Type B pancreatic cell (in vitro differentiated cells): ENCODE data around the gene ZCWPW1. TPM values are rescaled to one million over a fixed set of nuclear protein-coding genes. Genes with fewer than 3 reads are reported as not detected.

Source experiments
- DNase-seq: peaks from one replicate; pipeline ENCODE4 v3.0.0; 2021; ENCODE audit warnings: mixed read lengths; ENCODE audit not compliant: unreplicated experiment; ENCODE audit errors: extremely low spot score
- H3K27ac Mint-ChIP-seq: 2 replicates; pipeline ENCODE4 v1.8.0; 2021; ENCODE audit warnings: mild to moderate bottlenecking, mixed read lengths
- H3K27me3 Mint-ChIP-seq: 2 replicates; pipeline ENCODE4 v1.8.0; 2021; ENCODE audit warnings: mixed read lengths
- H3K36me3 Mint-ChIP-seq: 2 replicates; pipeline ENCODE4 v1.8.0; 2021; ENCODE audit warnings: mixed read lengths
- H3K4me1 Mint-ChIP-seq: one replicate; pipeline ENCODE4 v1.8.0; 2021; ENCODE audit warnings: mixed read lengths; ENCODE audit not compliant: unreplicated experiment
- H3K4me3 Mint-ChIP-seq: 2 replicates; pipeline ENCODE4 v1.8.0; 2021; ENCODE audit warnings: mild to moderate bottlenecking, mixed read lengths
- H3K9me3 Mint-ChIP-seq: 2 replicates; pipeline ENCODE4 v1.8.0; 2021; ENCODE audit warnings: mixed read lengths
- CTCF ChIP-seq: fragments of 200-600 bp; sonication (generic); conservative IDR thresholded peaks from 2 replicates; pipeline ENCODE4 v1.5.0; 2021; ENCODE audit warnings: antibody characterized with exemption, mild to moderate bottlenecking
- total RNA-seq: library from RNA; stranded (reverse); gene quantifications from 2 replicates; pipeline ENCODE4 v1.2.1, GENCODE V29; 2021; ENCODE audit warnings: low replicate concordance

Gene ZCWPW1
- total RNA-seq, 1 donor from 2014 or later = 2.7 TPM

GRCh38 chr7:100415448-100415847, 13.1 kb downstream of the ZCWPW1 start:
- no peak for DNase-seq
- Mint-ChIP-seq H3K4me1 (peaks cover 4% of the 10 kb centered on the region), H3K27ac (no peak overlapping the region), H3K27me3 (peaks cover 3% of the 10 kb centered on the region), H3K4me3 (no peak overlapping the region), H3K36me3 (no peaks in the 10 kb centered on the region), H3K9me3 (no peaks in the 10 kb centered on the region)
- no peak for TF ChIP-seq CTCF

GRCh38 chr7:100413889-100414288, 14.6 kb downstream of the ZCWPW1 start:
- Mint-ChIP-seq H3K36me3 (no peaks in the 10 kb centered on the region), H3K27ac (no peak overlapping the region), H3K27me3 (peaks cover 3% of the 10 kb centered on the region), H3K4me1 (no peaks in the 10 kb centered on the region), H3K4me3 (no peak overlapping the region), H3K9me3 (no peaks in the 10 kb centered on the region)
- DNase-seq = no peak
- TF ChIP-seq CTCF = no peak

GRCh38 chr7:100413346-100413745, 15.2 kb downstream of the ZCWPW1 start:
- Mint-ChIP-seq H3K27me3 (peaks cover 3% of the 10 kb centered on the region), H3K9me3 (no peaks in the 10 kb centered on the region), H3K36me3 (no peaks in the 10 kb centered on the region), H3K27ac (no peak overlapping the region), H3K4me3 (no peak overlapping the region), H3K4me1 (no peaks in the 10 kb centered on the region)
- TF ChIP-seq CTCF = no peak
- no peak for DNase-seq

- Mint-ChIP-seq H3K9me3 (no peaks in the 10 kb centered on the region), H3K4me1 (no peaks in the 10 kb centered on the region), H3K27me3 (peaks cover 6% of the 10 kb centered on the region), H3K36me3 (no peaks in the 10 kb centered on the region), H3K4me3 (no peak overlapping the region), H3K27ac (no peak overlapping the region)
- TF ChIP-seq CTCF = no peak
- no peak for DNase-seq
Observed at GRCh38 chr7:100411101-100411500, 17.4 kb downstream of the ZCWPW1 start.

GRCh38 chr7:100407285-100408180, 21.0 kb downstream of the ZCWPW1 start:
- Mint-ChIP-seq H3K9me3 (no peaks in the 10 kb centered on the region), H3K36me3 (no peaks in the 10 kb centered on the region), H3K4me1 (no peaks in the 10 kb centered on the region), H3K27me3 (peaks cover 15% of the 10 kb centered on the region), H3K4me3 (no peak overlapping the region), H3K27ac (no peak overlapping the region)
- no peak for DNase-seq
- peak; percentile 81 for TF ChIP-seq CTCF
